Stimulated activated CD8-positive, alpha-beta memory T cell treated with anti-CD3 and anti-CD28 coated beads, Interleukin-15, amount 100 ng/mL, for 48 hours (primary cell): ENCODE data around the gene SPINK13.
"Not testable (repeated sequence)": the region's sequence is repeated elsewhere in the genome, so short reads cannot be mapped to it uniquely, and the experiment has no call there.

ENCODE experiments used
- DNase-seq, 2 donors: peaks; one replicate each; pipeline ENCODE4 v3.0.0-alpha.2; 2020; ENCODE audit warnings: low read depth in 2 of 2

Gene SPINK13

GRCh38 chr5:148268566-148268965, at the start of gene SPINK13:
Gene SPINK13 (plus strand): TSS chr5:148268794. CDS start chr5:148270073, 1,279 bp downstream.
- DNase-seq: no peak

- no peak for DNase-seq
Measured at GRCh38 chr5:148221508-148221907, 47.1 kb upstream of the SPINK13 start.

- no peak for DNase-seq
Measured at GRCh38 chr5:148224117-148224742, 44.4 kb upstream of the SPINK13 start.

GRCh38 chr5:148228392-148228984, 40.1 kb upstream of the SPINK13 start:
- no peak for DNase-seq

GRCh38 chr5:148229840-148230239, 38.8 kb upstream of the SPINK13 start:
- no peak for DNase-seq

- DNase-seq: no peak
Measured at GRCh38 chr5:148230240-148230639, 38.4 kb upstream of the SPINK13 start.

- no peak for DNase-seq
Measured at GRCh38 chr5:148237785-148238417, 30.7 kb upstream of the SPINK13 start.

GRCh38 chr5:148238418-148238794, 30.2 kb upstream of the SPINK13 start, which contains the start of gene MARCOL:
Gene MARCOL (plus strand): TSS chr5:148238525. CDS start chr5:148238598, 73 bp downstream.
- no peak for DNase-seq

GRCh38 chr5:148248894-148249293, 19.7 kb upstream of the SPINK13 start:
- no peak for DNase-seq

- DNase-seq: no peak
Measured at GRCh38 chr5:148255456-148255855, 13.1 kb upstream of the SPINK13 start.

- DNase-seq: no peak
Measured at GRCh38 chr5:148259288-148259687, 9.3 kb upstream of the SPINK13 start.

- DNase-seq: no peak
Measured at GRCh38 chr5:148261221-148261620, 7.4 kb upstream of the SPINK13 start.

- DNase-seq: no peak
Measured at GRCh38 chr5:148267962-148268361, 632 bp upstream of the SPINK13 start.

- DNase-seq: not testable (repeated sequence)
Measured at GRCh38 chr5:148275129-148275528, 6.5 kb downstream of the SPINK13 start.

- not testable (repeated sequence) for DNase-seq
Measured at GRCh38 chr5:148280893-148281292, 12.3 kb downstream of the SPINK13 start.

GRCh38 chr5:148281336-148281735, 12.7 kb downstream of the SPINK13 start:
- DNase-seq: not testable (repeated sequence)

- no peak for DNase-seq
Measured at GRCh38 chr5:148290271-148291195, 21.9 kb downstream of the SPINK13 start.

GRCh38 chr5:148297731-148298130, 29.1 kb downstream of the SPINK13 start:
- DNase-seq: no peak

GRCh38 chr5:148306446-148306845, 37.9 kb downstream of the SPINK13 start:
- no peak for DNase-seq

- no peak for DNase-seq
Measured at GRCh38 chr5:148309019-148309418, 40.4 kb downstream of the SPINK13 start.

- DNase-seq: no peak
Measured at GRCh38 chr5:148309746-148310145, 41.2 kb downstream of the SPINK13 start.

GRCh38 chr5:148311484-148311883, 42.9 kb downstream of the SPINK13 start:
- no peak for DNase-seq
